HG03575 (cell line): ENCODE measurements around the gene RAPGEF4.

ENCODE experiments used
- ATAC-seq: cut with Tn5 transposase; IDR thresholded peaks from one replicate; pipeline ENCODE4 v1.9.1; 2021; ENCODE audit not compliant: unreplicated experiment, insufficient number of reproducible peaks, low FRiP score; ENCODE audit errors: extremely low read depth

Gene RAPGEF4

DNA sequence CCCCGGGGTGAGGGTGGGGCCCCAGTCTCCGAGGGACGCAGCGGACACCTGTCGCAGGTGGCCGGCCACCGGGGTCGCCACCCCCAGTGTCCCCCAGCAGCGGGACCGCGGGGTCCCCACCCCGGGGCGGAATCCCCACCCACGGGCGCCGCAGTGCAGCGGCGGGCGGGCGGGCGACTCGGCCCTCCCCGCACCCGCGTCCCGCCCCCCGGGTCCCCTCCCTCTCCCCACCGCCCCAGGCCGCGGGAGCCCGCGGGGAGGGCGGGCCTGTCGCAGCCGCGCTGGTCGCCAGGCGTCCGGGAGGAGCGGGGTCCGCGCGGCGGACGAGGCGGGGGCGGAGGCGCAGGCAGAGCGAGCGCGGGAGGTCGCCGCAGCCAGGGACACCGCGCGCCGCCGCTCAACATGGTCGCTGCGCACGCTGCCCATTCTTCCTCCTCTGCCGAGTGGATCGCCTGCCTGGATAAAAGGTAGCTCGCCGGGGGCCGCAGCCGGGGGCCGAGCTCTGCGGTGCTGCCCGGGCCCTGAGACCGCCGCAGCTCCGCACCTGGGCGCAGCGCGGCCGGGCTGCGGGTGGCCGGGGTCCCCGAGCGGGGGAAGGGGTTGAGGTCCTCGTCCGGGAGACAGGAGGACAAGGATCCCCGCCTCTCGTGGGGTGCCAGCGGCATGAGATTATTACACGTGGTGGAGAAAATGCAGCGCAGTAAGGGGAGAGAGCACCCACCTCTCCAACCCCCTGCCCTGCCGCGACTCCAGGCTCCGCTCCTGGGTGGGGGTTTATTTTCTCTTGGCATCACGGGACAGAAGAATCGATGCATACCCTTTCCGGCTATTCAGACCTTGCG lies at the start of gene RAPGEF4:
TSS of gene RAPGEF4 (plus strand) at position 264 of the 842 bp plus-strand sequence. CDS start at position 403, 139 bp downstream.
- ATAC-seq = no peak

DNA sequence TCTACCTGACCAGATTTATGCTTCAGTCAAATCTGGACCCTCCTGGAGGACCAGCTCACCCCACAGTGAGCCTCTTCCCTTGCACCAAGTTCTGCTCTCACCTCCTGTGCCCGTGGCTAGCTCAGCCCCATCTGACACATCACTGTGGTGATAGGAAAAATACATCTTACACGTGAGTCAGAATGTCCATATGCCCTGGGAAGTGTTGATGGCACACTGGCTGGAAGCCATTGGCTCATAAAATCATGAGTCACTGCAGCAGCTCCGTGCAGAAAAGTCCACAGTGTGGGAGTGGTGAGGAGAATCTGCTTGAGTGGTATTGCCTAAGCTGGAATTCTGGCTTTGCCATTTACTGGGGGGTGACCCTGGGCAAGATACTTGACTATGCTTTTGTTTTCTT lies 42.6 kb upstream of the RAPGEF4 start:
- ATAC-seq = no peak

GRCh38 chr2:172693529-172694455 lies 41.9 kb upstream of the RAPGEF4 start:
- no peak for ATAC-seq

DNA sequence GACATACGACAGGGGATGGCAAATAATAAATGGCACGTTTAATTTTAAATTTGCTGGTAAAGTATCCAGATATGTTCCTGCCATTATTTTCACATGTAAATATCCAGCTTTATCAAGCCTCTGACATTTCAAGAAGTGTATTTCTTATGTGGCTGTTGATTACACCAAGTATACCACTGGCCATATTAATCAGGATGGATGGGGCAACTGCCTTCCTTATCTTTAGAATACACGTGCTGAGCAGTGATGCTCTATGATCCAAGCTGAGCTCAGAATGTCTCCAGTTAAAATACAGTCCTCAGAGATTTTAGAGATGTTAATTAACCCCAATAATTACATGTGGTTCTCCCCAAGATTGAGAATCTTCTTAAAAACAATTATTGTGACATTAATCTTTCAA lies 38.3 kb upstream of the RAPGEF4 start:
- ATAC-seq = no peak

GRCh38 chr2:172698041-172698863 lies 37.4 kb upstream of the RAPGEF4 start:
- ATAC-seq = peak; percentile 83

DNA sequence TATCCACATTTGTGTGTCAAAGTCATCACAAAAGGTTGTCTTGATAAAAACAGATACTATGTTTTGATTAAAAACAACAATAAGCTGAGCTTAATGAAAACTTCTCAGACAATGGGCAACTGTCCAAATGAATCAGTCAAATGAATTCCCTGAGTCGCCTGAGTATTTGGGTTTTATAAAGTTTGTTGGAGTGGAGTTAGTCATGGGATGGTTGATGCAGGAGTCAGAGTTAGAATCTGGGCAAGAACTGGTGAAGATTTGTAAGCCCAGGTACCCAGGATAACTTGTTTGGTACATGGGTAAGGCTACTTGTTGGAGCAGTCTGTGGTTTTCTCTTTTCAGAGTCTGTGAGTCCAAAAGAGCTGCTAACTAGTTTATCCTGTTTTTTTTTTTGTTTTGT lies 34.4 kb upstream of the RAPGEF4 start:
- no peak for ATAC-seq

- ATAC-seq = no peak
Observed at GRCh38 chr2:172702451-172702850, 33.2 kb upstream of the RAPGEF4 start.

DNA sequence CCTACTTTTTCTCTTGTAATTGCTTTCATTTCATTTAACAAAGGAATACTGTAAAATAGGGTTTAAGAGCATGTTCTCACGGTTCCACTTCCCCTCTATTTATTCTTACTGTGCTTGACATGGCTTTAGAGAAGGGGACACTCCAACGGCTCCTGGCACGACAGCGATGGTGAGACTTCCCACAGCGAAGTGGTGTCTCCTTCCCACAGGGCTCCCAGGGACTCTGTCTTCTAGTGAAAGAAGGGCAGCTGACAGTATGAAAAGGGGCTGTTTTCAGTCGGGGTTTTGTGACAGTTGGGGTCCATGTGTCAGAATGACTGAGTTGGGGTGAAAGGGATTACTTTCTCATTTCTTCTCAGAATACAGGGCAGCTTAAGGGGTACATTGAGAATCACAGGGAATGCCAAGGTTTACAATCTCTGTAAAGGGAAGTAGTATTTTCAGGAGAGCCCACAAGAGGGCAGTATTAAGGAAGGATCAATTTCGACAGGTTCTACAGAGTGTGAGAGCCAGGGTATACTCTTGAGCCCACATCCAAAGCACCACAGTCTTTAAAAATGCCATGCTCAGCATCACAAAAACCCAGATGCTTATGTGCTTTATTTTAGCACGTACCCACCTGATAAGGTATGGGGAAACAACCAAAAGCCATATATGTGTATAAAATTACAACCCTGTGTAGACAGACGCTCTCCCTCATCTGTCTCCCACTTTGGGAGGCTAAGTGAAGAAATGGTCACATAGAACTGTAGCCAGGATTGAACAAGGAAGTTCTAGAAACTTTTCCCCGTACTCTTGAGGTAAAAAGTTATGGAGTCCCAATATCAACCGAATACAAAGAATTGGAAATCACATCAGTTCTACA lies 31.3 kb upstream of the RAPGEF4 start:
- ATAC-seq = no peak

DNA sequence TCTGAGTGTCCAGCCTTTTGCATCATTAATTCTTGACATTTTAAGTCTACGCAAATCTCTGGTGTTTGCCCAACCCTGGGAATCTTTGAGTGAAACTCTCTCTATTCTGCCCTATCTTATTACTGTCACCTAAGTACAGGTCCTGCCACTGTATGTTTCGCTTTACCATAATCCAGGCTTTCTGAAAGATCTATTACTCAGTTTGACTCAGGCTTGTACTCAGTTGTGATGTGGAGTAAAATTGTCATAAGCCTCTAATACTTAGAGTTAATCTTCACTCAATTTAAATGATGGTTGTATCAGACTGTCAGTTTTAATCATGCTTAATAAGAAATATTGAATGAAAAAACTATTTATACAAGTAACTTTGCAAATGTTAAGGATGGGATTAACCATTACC lies 30.3 kb upstream of the RAPGEF4 start:
- no peak for ATAC-seq

DNA sequence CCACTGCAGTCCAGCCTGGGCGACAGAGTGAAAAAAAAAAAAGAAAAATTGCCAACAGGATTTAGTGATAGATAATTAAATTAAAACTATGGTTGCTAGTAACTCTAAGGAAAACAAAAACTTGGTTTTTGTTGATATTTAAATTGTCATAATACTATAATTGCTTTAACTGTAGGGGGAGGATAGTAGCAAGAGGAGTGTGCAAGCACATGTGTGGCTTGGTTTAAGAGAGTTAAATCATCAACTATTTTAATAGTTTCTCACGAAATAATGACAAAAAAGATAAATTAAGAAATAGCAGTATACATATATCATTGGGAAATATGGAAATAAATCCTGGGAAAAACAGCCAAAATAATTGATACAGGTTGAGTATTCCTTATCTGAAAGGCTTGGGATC lies 27.4 kb upstream of the RAPGEF4 start:
- no peak for ATAC-seq

- ATAC-seq = no peak
Observed at GRCh38 chr2:172709566-172710291, 25.9 kb upstream of the RAPGEF4 start.

DNA sequence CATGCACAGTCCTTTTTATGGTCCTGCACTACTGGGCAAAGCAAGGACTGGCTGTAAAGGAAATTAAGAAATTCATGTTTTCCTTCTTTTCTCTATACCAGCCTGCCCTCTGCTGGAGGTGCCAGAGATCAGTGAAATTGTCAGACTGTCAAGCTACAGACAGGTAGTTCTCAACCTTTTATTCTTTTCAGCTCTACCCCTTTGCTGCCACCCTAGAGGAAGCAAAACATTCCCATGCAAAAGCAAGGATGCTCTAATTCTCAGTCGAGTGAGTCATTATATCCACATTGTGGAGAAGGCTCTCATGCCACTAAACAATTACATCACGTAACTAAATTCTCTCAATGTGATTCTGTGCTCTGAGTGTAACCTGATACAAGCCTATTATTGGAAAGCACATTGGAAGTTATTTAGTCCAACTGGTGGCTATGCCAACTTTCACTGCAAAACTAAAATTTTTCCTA lies 25.0 kb upstream of the RAPGEF4 start:
- ATAC-seq = no peak

DNA sequence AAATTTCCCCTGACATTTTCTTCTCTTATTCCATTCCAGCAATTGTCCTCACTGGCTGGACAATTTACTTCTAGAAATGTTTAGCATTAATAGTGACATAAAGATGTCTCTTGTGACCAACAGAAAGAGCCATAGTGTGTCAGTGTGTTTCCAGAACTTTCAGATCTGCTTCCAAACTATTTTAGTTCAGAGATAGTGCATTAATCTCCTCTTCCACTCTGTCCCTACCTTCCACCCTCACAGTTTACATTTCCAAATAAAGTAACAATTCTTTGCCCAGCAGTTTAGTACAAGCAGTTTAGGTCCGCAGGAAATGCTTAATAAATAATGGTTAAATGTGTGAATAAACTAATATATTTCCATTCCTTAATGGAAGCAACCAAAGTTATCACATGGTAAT lies 24.5 kb upstream of the RAPGEF4 start:
- no peak for ATAC-seq

GRCh38 chr2:172712251-172712650 lies 23.4 kb upstream of the RAPGEF4 start:
- no peak for ATAC-seq

GRCh38 chr2:172713365-172713875 lies 22.2 kb upstream of the RAPGEF4 start:
- ATAC-seq = no peak

DNA sequence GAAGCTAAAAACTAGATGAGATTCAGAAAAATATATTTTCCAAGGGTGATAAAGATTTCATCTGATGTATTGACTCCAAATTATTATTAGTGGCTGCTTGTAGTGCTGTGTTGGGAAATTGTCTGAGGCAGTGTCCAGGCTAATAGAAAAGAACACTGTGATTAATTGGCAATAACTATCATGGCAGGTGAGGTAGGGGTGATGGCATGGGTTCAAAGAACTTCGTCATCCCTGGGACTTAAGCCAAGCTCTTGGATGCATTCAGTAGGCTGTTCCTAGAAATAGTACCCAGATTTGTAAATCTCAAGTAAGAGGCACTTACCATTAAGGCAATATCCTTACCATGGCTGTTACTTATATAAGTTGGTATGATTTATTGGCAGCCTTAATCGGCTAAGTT lies 13.2 kb upstream of the RAPGEF4 start:
- no peak for ATAC-seq

GRCh38 chr2:172723286-172723685 lies 12.4 kb upstream of the RAPGEF4 start:
- no peak for ATAC-seq
